Measurements from ENCODE around the gene ZHX3. TPM values are rescaled to one million over a fixed set of nuclear protein-coding genes. Genes with fewer than 3 reads are reported as not detected.
A peak's percentile ranks its signal among the peaks of the same experiment; 100 is the strongest.

Gene ZHX3
- polyA plus RNA-seq, 3 donors, result 0.58 to 3.2 (median 1.1) TPM

GRCh38 chr20:41163821-41164220, 153.7 kb downstream of the ZHX3 start:
- Histone ChIP-seq H3K27me3 (ENCODE audit: control insufficient read depth in 2 of 2, insufficient read depth in 2 of 2, low read length in 2 of 2) (peaks cover 0 to 5% of the 10 kb centered on the region in 2 donors), H3K4me3 (replicated peaks in 1 of 3; ENCODE audit: low read depth in 2 of 3, low read length in 3 of 3) (no peak overlapping the region), H3K27ac (ENCODE audit: low read depth in 1 of 2, low read length in 2 of 2) (no peak overlapping the region), H3K4me1 (ENCODE audit: control insufficient read depth in 1 of 2, insufficient read depth in 2 of 2, low read length in 2 of 2) (no peaks in the 10 kb centered on the region), H3K79me2 (ENCODE audit: insufficient read depth, low read length) (no peaks in the 10 kb centered on the region), H3K9me3 (replicated peaks in 1 of 2; ENCODE audit: control insufficient read depth in 1 of 2, insufficient read depth in 1 of 2, low read length in 2 of 2) (no peaks in the 10 kb centered on the region), H3K4me2 (replicated peaks; ENCODE audit: extremely low read depth, low read length, poor library complexity, severe bottlenecking) (no peak overlapping the region), H2AFZ (ENCODE audit: insufficient read depth, low read depth, low read length, poor library complexity, severe bottlenecking) (no peak overlapping the region), H4K20me1 (ENCODE audit: insufficient read depth, low read length) (no peaks in the 10 kb centered on the region), H3K36me3 (replicated peaks in 1 of 2; ENCODE audit: control insufficient read depth in 1 of 2, insufficient read depth in 2 of 2, low read length in 2 of 2) (no peaks in the 10 kb centered on the region), H3K9ac (ENCODE audit: insufficient read depth, low read length, poor library complexity, severe bottlenecking) (no peak overlapping the region)
- 95% methylated on average over 7 of the region's 11 CpGs for WGBS (ENCODE audit: insufficient coverage)
- peak overlapping the region in 1 of 2 donors; percentile 39 for H3K4me3 Mint-ChIP-seq
- DNase-seq, result no peak
- TF ChIP-seq, protein P1, sequence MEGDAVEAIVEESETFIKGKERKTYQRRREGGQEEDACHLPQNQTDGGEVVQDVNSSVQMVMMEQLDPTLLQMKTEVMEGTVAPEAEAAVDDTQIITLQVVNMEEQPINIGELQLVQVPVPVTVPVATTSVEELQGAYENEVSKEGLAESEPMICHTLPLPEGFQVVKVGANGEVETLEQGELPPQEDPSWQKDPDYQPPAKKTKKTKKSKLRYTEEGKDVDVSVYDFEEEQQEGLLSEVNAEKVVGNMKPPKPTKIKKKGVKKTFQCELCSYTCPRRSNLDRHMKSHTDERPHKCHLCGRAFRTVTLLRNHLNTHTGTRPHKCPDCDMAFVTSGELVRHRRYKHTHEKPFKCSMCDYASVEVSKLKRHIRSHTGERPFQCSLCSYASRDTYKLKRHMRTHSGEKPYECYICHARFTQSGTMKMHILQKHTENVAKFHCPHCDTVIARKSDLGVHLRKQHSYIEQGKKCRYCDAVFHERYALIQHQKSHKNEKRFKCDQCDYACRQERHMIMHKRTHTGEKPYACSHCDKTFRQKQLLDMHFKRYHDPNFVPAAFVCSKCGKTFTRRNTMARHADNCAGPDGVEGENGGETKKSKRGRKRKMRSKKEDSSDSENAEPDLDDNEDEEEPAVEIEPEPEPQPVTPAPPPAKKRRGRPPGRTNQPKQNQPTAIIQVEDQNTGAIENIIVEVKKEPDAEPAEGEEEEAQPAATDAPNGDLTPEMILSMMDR (IDR thresholded peaks at IDR 0.05), result no peak
- peak overlapping the region in 1 of 7 donors; percentile 24 for H3K27ac Mint-ChIP-seq
- intact Hi-C loops (cut with micrococcal nuclease), result no loop called here
- H3K4me1 Mint-ChIP-seq, result no peaks in the 10 kb centered on the region
- H3K9me3 Mint-ChIP-seq, result peaks cover 0 to 2% (median 0%) of the 10 kb centered on the region in 7 donors
- peaks cover 12 to 26% of the 10 kb centered on the region in 2 donors for H3K36me3 Mint-ChIP-seq
- H3K27me3 Mint-ChIP-seq (ENCODE audit: low read depth in 3 of 3), result peaks cover 36 to 64% (median 44%) of the 10 kb centered on the region in 3 donors

DNA sequence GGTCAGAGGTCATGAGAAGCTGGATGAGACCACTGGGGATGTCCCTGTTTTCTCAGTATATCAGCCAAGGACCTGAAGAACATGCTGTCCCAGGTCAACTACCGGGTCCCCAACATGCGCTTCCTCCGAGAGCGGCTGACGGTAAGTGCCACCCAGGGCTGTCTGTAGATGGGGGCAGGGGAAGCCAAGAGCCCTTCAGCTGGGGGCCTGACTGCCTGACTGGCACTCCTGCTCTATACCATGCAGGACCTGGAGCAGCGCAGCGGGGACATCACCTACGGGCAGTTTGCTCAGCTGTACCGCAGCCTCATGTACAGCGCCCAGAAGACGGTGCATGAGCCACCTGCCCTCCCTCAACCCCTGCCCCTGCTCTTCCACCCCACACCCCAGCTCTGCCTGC, 155.1 kb downstream of the ZHX3 start:
- intact Hi-C loops (cut with micrococcal nuclease), result no loop called here
- Histone ChIP-seq H4K20me1 (ENCODE audit: insufficient read depth, low read length) (no peaks in the 10 kb centered on the region), H3K4me2 (replicated peaks; ENCODE audit: extremely low read depth, low read length, poor library complexity, severe bottlenecking) (no peak overlapping the region), H3K27ac (ENCODE audit: low read depth in 1 of 2, low read length in 2 of 2) (no peak overlapping the region), H3K79me2 (ENCODE audit: insufficient read depth, low read length) (no peaks in the 10 kb centered on the region), H3K9ac (ENCODE audit: insufficient read depth, low read length, poor library complexity, severe bottlenecking) (no peak overlapping the region), H2AFZ (ENCODE audit: insufficient read depth, low read depth, low read length, poor library complexity, severe bottlenecking) (no peak overlapping the region), H3K9me3 (replicated peaks in 1 of 2; ENCODE audit: control insufficient read depth in 1 of 2, insufficient read depth in 1 of 2, low read length in 2 of 2) (no peaks in the 10 kb centered on the region), H3K27me3 (ENCODE audit: control insufficient read depth in 2 of 2, insufficient read depth in 2 of 2, low read length in 2 of 2) (peaks cover 0 to 14% of the 10 kb centered on the region in 2 donors), H3K36me3 (replicated peaks in 1 of 2; ENCODE audit: control insufficient read depth in 1 of 2, insufficient read depth in 2 of 2, low read length in 2 of 2) (no peaks in the 10 kb centered on the region), H3K4me3 (replicated peaks in 1 of 3; ENCODE audit: low read depth in 2 of 3, low read length in 3 of 3) (no peak overlapping the region), H3K4me1 (ENCODE audit: control insufficient read depth in 1 of 2, insufficient read depth in 2 of 2, low read length in 2 of 2) (no peaks in the 10 kb centered on the region)
- Mint-ChIP-seq H3K27ac (no peak overlapping the region), H3K27me3 (ENCODE audit: low read depth in 3 of 3) (peaks cover 35 to 67% (median 45%) of the 10 kb centered on the region in 3 donors), H3K36me3 (peaks cover 12 to 26% of the 10 kb centered on the region in 2 donors), H3K9me3 (peaks cover 0 to 2% (median 0%) of the 10 kb centered on the region in 7 donors), H3K4me3 (no peak overlapping the region), H3K4me1 (peaks cover 2% of the 10 kb centered on the region)
- 96% methylated on average over 5 of the region's 11 CpGs for WGBS (ENCODE audit: insufficient coverage)
- TF ChIP-seq, protein P1 (IDR thresholded peaks at IDR 0.05), result no peak
- no peak for DNase-seq

All from CD14-positive monocyte (primary cell).